GM21576 (cell line): ENCODE data around the gene SPOCK1.
"Not testable (repeated sequence)": the region's sequence is repeated elsewhere in the genome, so short reads cannot be mapped to it uniquely, and the experiment has no call there.

Experiments used
- ATAC-seq: cut with Tn5 transposase; IDR thresholded peaks from one replicate; pipeline ENCODE4 v1.9.1; 2021; ENCODE audit warnings: mild to moderate bottlenecking, moderate library complexity; ENCODE audit not compliant: unreplicated experiment

Gene SPOCK1

GRCh38 chr5:137269946-137270345 is 229.2 kb downstream of the SPOCK1 start:
- no peak for ATAC-seq

- ATAC-seq: no peak
These were observed 229.9 kb downstream of the SPOCK1 start for GRCh38 chr5:137269274-137269673.

DNA sequence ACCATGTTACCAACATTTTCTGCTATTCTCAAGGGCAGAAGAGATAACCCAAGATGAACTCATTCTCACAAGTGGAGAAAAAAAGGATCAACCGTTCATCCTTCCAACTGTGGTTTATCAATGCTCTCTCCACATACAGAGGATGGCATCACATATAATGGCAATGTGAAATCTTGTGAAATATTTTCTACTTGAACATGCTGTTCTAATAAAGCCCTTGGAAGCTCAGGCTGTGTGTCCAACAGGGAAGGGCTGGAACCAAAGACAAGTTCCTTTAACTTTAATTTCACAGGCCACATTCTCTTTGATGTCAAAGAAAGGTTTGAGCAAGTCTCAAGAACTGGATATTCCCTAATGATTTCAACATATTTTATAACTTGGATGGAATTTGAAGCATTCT is 230.5 kb downstream of the SPOCK1 start:
- no peak for ATAC-seq

GRCh38 chr5:137266186-137266585 is 232.9 kb downstream of the SPOCK1 start:
- ATAC-seq: no peak

GRCh38 chr5:137265457-137265856 is 233.7 kb downstream of the SPOCK1 start:
- no peak for ATAC-seq

- ATAC-seq: no peak
These were observed 234.6 kb downstream of the SPOCK1 start for GRCh38 chr5:137264573-137264972.

DNA sequence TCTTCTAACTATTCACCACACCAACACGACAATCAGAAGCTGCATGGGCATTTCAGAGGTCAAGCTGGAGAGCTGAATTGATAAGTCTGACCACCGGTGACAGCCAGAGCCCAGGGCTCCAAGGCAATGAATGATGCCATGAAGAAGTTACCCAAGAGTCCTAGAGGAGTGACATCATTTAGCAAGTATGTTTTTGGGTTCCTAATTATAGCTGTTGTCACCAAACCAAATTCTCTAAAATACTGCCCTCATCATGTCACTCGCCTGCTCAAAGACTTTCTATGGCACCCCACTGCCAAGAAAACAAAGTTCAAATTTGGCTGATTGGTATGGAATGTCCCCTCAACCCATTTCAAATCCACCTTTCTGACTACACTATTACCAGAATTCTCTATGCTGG is 235.1 kb downstream of the SPOCK1 start:
- no peak for ATAC-seq

GRCh38 chr5:137263371-137264005 is 235.6 kb downstream of the SPOCK1 start:
- no peak for ATAC-seq

DNA sequence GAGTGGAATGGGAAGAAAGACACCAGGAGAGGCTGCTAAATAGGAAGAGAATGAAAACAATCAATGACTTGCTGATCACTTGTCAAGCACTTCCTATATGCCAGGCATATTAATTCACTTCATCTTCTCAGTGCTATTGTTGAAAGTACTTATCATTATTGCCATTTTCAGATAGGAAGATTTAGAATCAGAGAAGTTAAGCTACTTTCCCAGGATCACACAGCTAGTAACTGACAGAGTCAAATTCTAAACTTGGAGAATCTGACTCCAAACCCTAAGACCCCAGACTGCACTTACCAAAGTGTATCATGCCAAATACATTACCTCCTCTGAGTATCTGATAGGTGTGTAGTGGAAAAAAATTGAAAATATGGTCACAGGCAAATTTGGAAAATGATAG is 236.3 kb downstream of the SPOCK1 start:
- ATAC-seq: no peak

DNA sequence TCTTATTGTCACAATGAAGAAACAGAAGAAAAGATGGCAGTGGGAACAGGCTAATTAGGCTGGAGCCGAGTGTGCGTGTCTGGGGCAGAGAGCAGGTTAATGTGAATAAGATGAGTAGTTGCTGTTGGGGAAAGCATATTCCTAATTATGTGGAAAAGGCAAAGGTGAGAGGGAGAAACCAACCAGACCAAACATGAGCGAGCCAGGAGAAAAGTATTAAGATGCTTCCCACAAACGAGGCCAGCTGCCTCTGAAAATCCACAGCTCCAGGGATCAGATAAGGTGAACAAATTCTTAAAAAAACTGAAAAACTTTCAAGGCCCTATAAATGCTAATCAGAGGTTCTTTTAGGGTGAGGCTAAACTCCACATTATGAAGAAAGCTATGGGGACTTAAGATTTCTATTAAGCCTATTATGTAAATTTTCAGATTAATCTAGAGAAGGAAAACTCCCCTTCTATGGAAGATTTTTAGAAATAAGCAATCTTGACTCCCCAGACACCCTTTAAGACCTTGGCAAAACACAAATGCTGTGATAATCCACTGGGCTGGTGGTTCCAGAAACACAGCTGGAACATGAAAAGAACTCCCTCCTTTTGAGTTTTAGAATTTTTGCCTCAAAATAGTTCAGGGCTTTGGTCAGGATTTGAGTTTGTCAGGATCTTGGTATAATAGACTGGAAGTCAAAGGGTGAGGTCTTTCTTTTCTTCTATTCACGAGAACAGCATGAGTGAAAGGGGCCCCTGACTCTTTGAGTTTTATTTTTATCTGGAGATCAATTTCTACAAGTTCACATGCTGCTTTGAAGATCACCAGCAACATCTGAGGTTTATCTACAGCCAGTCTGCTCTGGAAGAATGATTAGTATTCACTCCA is 238.1 kb downstream of the SPOCK1 start:
- ATAC-seq: no peak

DNA sequence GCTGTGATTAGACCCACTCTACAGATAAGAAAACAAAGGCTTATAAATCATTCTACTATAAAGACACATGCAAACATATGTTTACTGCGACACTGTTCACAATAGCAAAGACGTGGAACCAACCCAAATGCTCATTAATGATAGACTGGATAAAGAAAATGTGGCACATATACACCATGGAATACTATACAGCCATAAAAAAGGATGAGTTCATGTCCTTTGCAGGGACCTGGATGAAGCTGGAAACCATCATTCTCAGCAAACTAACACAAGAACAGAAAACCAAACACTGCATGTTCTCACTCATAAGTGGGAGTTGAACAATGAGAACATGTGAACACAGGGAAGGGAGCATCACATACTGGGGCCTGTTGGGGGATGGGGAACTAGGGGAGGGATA is 240.0 kb downstream of the SPOCK1 start:
- ATAC-seq: not testable (repeated sequence)

- no peak for ATAC-seq
These were observed 244.7 kb downstream of the SPOCK1 start for GRCh38 chr5:137254119-137255090.

GRCh38 chr5:137252512-137252911 is 246.6 kb downstream of the SPOCK1 start:
- no peak for ATAC-seq

DNA sequence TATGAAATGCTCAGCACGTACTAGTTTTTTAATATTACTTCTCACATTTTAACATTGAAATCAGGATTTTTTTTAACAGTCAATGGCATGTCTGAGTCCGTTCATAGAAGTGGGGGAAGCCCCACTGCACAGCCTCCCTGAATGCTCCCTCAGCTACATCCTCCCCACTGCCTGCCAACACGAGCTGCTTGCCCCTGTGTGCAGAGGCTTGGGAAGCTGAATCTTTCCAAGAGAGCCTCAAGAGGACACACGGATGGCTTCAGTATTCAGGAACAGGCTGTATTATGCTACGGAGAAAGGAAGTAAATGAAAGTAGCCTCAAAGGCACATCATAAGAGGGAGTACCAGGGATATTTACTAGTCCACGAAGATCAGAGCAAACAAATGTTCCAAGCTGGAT is 248.7 kb downstream of the SPOCK1 start:
- no peak for ATAC-seq

DNA sequence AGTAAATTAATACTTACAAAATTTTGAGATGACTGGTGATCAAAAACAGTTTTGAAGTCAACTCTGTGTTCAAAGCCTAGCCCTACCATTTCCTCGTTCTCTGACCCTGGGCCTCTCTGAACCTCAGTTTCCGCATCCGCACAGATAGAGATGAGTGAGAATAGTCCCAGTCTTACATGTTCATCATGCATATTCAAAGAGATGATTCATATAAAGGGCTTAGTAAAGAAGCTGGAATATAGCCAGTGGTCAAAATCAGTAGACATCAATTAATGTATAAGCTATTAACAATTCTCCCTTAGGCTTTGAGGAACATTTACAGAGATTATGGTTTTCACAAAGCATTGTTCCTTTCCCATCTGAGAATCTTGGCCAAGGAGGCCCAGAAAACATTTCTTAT is 250.6 kb downstream of the SPOCK1 start:
- ATAC-seq: no peak

DNA sequence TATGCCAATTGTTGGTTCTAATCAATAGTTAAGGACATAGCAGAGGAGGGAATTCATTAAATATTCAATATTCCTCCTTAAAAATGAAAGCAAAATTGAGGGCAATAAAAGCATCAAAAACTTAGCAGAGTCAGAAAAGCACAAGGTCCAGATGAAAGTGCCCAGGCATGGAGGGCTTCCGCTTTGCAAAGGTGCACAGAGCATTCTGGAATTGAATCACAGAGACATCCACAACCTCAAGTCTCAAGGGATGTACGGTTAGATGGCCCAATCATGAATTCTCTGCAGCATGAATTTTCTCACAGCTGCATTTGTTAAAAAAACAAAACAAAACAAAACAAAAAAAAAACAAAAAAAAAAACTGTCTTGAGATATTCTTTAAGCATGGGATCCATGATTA is 253.7 kb downstream of the SPOCK1 start:
- ATAC-seq: no peak

- no peak for ATAC-seq
These were observed 258.8 kb downstream of the SPOCK1 start for GRCh38 chr5:137240285-137240684.

GRCh38 chr5:137236849-137237507 is 262.1 kb downstream of the SPOCK1 start:
- ATAC-seq: no peak

DNA sequence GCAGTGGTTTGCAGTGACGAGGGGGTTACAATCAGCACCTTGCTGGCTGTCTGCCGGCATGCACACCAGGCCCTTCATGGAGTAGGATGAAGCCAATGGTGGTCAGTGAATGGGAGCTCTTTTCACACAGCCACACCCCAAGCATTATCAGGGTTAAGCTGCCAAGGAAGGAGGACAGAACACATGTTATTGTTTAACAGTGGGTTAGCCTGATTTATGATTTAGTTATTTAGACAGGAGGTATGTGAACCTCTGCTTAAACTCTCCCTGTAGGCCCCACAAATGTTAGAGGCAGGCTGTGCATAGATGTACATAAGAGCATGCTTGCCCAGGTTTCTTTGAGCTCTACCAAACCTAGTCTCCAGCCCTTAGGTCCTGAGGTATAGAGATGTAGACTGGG is 262.9 kb downstream of the SPOCK1 start:
- ATAC-seq: no peak
